Liver (tissue), 3 donors: Measurements from ENCODE around the gene GOLGA5.

Experiments
- ATF3 ChIP-seq: IDR thresholded peaks from 2 replicates; pipeline ENCODE4 v1.6.1; 2016; ENCODE audit warnings: antibody characterized with exemption
- CTCF ChIP-seq: fragments of 150-350 bp; IDR thresholded peaks from 2 replicates; pipeline ENCODE4 v1.5.1; 2017; ENCODE audit warnings: improper control_type of control experiment, low read depth, low read length; ENCODE audit not compliant: missing input control
- EGR1 ChIP-seq, 2 donors: IDR thresholded peaks; 2 replicates each; pipeline ENCODE4 v1.6.1; 2016 to 2018; ENCODE audit warnings: antibody characterized with exemption in 2 of 2, low read depth in 2 of 2
- GABPA ChIP-seq, 2 donors: IDR thresholded peaks in 1 of 2; conservative IDR thresholded peaks in 1 of 2; 2 replicates each; pipeline ENCODE4 v1.6.1; 2016; ENCODE audit warnings: antibody characterized with exemption in 2 of 2, mild to moderate bottlenecking in 1 of 2, moderate library complexity in 1 of 2
- HNF4A ChIP-seq, 2 donors: conservative IDR thresholded peaks; 2 replicates each; pipeline ENCODE4 v1.6.1; 2016; ENCODE audit warnings: antibody characterized with exemption in 2 of 2, mild to moderate bottlenecking in 2 of 2
- HNF4G ChIP-seq: IDR thresholded peaks from 2 replicates; pipeline ENCODE4 v1.6.1; 2016; ENCODE audit warnings: antibody characterized with exemption
- JUND ChIP-seq, 2 donors: IDR thresholded peaks; 2 replicates each; pipeline ENCODE4 v1.6.1; 2016; ENCODE audit warnings: antibody characterized with exemption in 2 of 2
- MAX ChIP-seq: IDR thresholded peaks from 2 replicates; pipeline ENCODE4 v1.6.1; 2016; ENCODE audit warnings: antibody characterized with exemption
- NR2F2 ChIP-seq: IDR thresholded peaks from 2 replicates; pipeline ENCODE4 v1.6.1; 2016; ENCODE audit warnings: antibody characterized with exemption
- RAD21 ChIP-seq, 2 donors: IDR thresholded peaks; 2 replicates each; pipeline ENCODE4 v1.6.1; 2016; ENCODE audit warnings: antibody characterized with exemption in 2 of 2, mild to moderate bottlenecking in 2 of 2
- RXRA ChIP-seq, 2 donors: IDR thresholded peaks; 2 replicates each; pipeline ENCODE4 v1.6.1; 2017 to 2018; ENCODE audit warnings: antibody characterized with exemption in 2 of 2, mild to moderate bottlenecking in 1 of 2
- SP1 ChIP-seq: IDR thresholded peaks from 2 replicates; pipeline ENCODE4 v1.6.1; 2018; ENCODE audit warnings: antibody characterized with exemption, mild to moderate bottlenecking
- TAF1 ChIP-seq: conservative IDR thresholded peaks from 2 replicates; pipeline ENCODE4 v1.6.1; 2016; ENCODE audit warnings: antibody characterized with exemption, mild to moderate bottlenecking
- YY1 ChIP-seq: IDR thresholded peaks from 2 replicates; pipeline ENCODE4 v1.6.1; 2016; ENCODE audit warnings: antibody characterized with exemption, mild to moderate bottlenecking
- donor health status: healthy.
- donor health status: healthy.

- TF ChIP-seq CTCF, result no peak
- no peak for TF ChIP-seq HNF4G
- no peak for TF ChIP-seq SP1
- no peak for TF ChIP-seq HNF4A (conservative IDR thresholded peaks at IDR 0.05)
- TF ChIP-seq MAX, result no peak
- TF ChIP-seq YY1, result no peak
- no peak for TF ChIP-seq JUND (IDR thresholded peaks at IDR 0.05)
- no peak for TF ChIP-seq GABPA (IDR thresholded peaks at IDR 0.05 in 1 of 2, conservative IDR thresholded peaks at IDR 0.05 in 1 of 2)
- TF ChIP-seq RAD21 (IDR thresholded peaks at IDR 0.05), result no peak
- TF ChIP-seq EGR1 (IDR thresholded peaks at IDR 0.05; ENCODE audit: low read depth in 2 of 2), result no peak
- no peak for TF ChIP-seq TAF1
- no peak for TF ChIP-seq NR2F2
- no peak for TF ChIP-seq RXRA (IDR thresholded peaks at IDR 0.05)
- no peak for TF ChIP-seq ATF3
Measured at GRCh38 chr14:92819011-92819597, 25.0 kb downstream of the GOLGA5 start.
